GM12875 (cell line): ENCODE measurements around the gene JAKMIP1.

Source experiments
- H3K4me3 ChIP-seq: one replicate; pipeline ENCODE4 v1.5.1; 2011; ENCODE audit warnings: low read depth, low read length, control low read depth
- TF ChIP-seq, protein P1 (sequence below): IDR thresholded peaks from 2 replicates; pipeline ENCODE4 v1.5.1; 2011; ENCODE audit warnings: low read depth, mild to moderate bottlenecking, control low read depth, inconsistent platforms, low read length, moderate library complexity, borderline replicate concordance; ENCODE audit not compliant: insufficient read depth

Gene JAKMIP1

DNA sequence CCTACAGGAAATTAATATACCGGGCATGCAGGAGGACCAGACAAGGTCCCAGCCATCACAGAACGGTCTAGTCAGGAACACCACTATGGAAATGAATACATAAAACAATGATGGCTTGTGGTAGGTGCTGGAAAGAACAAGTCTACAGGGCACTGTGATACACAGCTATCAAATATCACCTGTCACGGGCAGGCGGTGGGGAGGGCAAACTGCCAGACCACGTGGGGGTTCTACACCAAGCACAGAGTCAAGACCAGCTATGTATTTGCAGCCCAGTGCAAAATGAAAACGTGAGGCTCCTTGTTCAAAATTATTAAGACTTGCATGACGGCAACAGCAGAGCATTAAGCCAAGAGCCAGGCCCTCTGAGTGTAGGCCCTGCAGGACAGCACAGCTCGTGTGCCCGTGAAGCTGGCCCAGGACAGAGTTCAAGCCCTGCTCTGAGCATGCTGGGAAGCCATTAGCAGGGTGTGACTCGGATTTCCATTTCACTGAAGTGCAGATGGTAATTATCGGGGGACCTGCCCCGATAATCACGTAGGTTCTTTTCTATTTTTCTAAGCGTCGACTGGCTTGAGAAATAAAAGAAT lies 83.6 kb downstream of the JAKMIP1 start:
- TF ChIP-seq, protein P1, sequence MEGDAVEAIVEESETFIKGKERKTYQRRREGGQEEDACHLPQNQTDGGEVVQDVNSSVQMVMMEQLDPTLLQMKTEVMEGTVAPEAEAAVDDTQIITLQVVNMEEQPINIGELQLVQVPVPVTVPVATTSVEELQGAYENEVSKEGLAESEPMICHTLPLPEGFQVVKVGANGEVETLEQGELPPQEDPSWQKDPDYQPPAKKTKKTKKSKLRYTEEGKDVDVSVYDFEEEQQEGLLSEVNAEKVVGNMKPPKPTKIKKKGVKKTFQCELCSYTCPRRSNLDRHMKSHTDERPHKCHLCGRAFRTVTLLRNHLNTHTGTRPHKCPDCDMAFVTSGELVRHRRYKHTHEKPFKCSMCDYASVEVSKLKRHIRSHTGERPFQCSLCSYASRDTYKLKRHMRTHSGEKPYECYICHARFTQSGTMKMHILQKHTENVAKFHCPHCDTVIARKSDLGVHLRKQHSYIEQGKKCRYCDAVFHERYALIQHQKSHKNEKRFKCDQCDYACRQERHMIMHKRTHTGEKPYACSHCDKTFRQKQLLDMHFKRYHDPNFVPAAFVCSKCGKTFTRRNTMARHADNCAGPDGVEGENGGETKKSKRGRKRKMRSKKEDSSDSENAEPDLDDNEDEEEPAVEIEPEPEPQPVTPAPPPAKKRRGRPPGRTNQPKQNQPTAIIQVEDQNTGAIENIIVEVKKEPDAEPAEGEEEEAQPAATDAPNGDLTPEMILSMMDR, result no peak

DNA sequence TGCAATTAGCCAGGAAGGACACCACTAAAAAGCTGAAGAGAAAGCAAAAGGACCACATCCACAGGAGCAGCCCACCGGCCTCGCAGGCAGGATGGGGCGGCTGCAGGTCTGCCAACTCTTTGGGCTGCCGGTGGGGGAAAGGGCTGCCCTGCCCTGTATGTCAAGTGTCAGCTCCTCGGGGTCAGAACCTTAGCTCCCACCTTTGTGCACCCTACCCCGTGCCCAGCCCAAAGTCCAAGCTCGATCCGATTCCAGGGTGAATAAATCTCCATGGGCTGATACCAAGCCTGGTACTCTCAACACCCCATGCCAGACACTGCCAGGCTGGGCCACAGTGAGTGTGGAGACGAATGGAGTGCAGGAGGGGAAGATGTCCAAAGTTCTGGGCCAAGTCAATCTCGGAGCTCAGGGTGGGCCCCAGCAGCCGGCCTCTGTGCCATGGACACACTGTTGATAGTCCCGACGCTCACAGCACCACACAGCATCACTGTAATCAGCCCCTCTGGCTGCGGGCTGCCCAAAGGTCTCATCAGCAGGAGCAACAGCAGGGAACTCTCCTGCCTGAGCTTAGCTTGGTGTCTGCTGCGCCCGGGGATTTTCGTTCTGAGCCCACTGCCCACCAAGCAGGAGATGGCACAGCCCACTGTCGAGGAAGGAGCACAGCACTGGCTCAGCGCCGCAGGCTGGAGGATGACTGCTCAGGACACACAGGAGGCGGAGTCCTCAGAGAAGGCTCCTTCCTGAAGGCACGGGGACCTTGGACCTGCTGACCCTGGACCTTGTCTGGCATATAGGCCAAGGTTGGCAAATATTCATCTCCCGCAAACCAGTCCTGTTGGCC lies 84.4 kb downstream of the JAKMIP1 start:
- TF ChIP-seq, protein P1, result no peak
- H3K4me3 ChIP-seq, result no peak overlapping the region

More for the DNA sequence above, 83.6 kb downstream of the JAKMIP1 start:
- H3K4me3 ChIP-seq, result no peak overlapping the region

DNA sequence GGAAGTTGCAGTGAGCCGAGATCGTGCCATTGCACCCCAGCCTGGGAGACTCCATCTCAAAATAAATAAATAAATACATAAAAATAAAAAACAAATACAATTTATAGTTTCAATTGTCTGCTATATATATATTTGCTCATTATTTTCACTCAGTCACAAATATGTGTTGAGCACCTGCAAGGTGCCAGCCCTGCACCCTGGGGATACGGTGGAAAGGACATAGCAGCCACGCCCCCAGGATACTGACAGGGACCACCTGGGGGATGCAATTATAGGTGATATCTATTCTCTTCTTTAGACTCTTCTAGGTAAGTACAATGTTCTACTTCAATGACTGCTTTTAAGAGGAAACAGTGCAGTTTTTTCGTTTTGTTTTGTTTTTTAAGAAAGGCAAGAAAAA lies 85.0 kb downstream of the JAKMIP1 start:
- TF ChIP-seq, protein P1, result no peak
- H3K4me3 ChIP-seq, result no peak overlapping the region

DNA sequence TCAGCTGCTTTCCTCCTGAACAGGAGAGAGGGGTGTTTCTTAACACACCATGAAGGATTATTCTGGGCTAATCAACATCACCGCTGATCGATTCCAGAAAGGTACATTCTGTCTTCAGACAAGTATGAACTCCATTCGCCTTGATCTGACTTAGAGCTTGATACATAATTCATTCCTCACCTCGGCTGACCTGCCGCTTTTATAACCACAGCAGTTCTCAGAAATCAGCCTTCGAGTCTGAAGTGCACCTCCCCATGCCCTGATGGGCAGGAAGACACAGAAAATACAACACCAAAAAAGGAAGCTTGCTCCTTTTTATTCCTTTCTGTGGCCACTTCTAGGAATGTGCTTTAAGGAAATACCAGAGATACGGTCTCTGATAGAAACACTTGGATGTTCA lies 85.7 kb downstream of the JAKMIP1 start:
- TF ChIP-seq, protein P1, result no peak
- no peak overlapping the region for H3K4me3 ChIP-seq

DNA sequence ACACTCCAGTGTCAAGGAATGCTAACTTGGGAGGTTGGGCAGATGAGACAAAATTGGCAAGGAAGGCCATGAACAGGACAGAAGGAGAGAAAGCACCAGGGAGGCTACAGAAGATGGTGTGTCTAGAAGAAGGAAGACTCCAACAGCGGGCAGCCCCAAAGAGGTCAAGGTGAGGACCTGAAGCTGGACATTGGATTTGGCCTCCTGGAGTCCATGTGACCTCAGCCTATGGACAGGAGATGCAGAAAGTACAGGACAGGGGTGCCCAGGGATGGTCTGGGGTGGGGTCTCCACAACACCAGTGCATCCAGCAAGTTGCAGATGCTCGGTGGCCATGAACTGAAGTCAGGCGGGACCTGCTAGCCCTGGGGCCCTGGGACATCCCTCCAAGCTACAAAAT lies 86.2 kb downstream of the JAKMIP1 start:
- TF ChIP-seq, protein P1, result no peak
- no peak overlapping the region for H3K4me3 ChIP-seq

DNA sequence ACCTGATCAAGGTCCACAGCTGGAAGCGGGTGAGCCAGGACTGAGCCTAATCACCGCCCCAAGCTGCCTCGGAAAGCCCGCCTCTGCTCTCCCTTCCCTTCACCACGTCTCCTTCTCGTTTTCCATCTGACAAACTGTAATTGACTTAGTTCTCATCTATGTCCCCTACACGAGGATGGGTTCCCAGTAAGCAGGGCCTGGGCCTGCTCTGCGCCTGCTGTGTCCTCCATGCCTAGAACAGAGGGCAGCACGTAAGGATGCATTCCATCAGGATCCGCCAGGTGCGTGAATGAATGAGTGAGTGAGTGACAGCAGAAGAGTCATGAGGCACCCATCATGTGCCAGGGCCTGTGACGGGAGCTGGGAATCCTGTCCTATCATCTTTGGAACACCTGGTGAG lies 86.7 kb downstream of the JAKMIP1 start:
- TF ChIP-seq, protein P1, result no peak
- no peak overlapping the region for H3K4me3 ChIP-seq

DNA sequence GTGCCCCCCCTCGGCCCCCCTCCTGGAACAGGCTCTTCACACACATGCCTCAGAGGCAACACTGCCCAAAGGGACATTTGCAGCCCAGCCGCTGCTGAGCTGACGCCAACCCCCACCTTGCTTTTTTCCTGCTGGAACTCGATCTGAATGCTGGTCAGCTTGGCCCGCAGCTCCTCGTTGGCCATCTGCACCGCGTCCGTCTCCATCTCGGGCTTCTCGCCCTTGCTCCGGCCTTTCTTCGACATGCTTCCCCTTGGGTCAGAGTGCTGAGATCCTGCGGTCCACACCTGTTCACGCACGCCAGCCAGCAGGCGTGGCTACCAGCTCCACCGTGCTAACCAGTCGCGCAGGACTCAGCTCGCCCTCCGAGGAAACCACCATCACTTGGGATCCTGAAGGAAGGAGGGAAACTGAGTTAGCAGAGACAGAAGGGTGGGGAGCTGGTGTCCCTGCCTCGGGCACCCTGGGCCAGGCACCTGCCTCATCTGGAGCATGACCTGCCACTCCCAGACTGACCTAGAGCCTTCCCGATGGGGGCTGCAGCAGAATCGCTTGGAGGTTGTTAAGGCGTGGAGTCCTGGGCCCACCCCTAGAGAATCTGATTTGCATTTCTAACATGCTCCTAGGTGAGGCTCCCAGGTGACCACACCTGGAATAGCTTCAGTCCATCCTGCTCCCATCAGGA lies 87.6 kb downstream of the JAKMIP1 start:
- H3K4me3 ChIP-seq, result no peak overlapping the region
- TF ChIP-seq, protein P1, result no peak
